PC-3 (cell line): ENCODE data around the gene SNCA. TPM values are rescaled to one million over a fixed set of nuclear protein-coding genes. Genes with fewer than 3 reads are reported as not detected.

ENCODE experiments used
- ATAC-seq: fragments of 200-7000 bp; cut with Tn5 transposase; 2 replicates; pipeline ENCODE4 v1.9.1; 2020; ENCODE audit warnings: mild to moderate bottlenecking, moderate library complexity
- BruUV-seq: library from RNA; stranded (reverse); fragments of 400-500 nt; replicated peaks from 2 replicates; lab custom pipeline; 2021; lab: Mats Ljungman, UMichigan
- CTCF ChIA-PET: fragments of 300-600 bp; sonication (Branson Sonifier 250); formaldehyde crosslinking; loops from one replicate; lab custom pipeline; 2022; ENCODE audit warnings: antibody characterized with exemption; lab: Charles Lee
- POLR2A ChIA-PET: fragments of 300-600 bp; sonication (Branson Sonifier 250); formaldehyde crosslinking; loops from one replicate; lab custom pipeline; 2022; ENCODE audit warnings: antibody characterized with exemption; ENCODE audit not compliant: unreplicated experiment; lab: Charles Lee
- DNase-seq: peaks from one replicate; pipeline ENCODE4 v3.0.0-alpha.2; 2015
- H2AFZ ChIP-seq: fragments of 300-600 bp; sonication (generic); 2 replicates; pipeline ENCODE4 v1.6.0; 2016; ENCODE audit warnings: antibody characterized with exemption, low read length
- H3F3A ChIP-seq: fragments of 300-600 bp; sonication (generic); one replicate; pipeline ENCODE4 v1.6.0; 2017; ENCODE audit warnings: antibody characterized with exemption, low read length, control low read depth, mild to moderate bottlenecking; ENCODE audit not compliant: unreplicated experiment
- H3K27ac ChIP-seq: fragments of 300-600 bp; sonication (generic); 2 replicates; pipeline ENCODE4 v1.5.1; 2016; ENCODE audit warnings: mild to moderate bottlenecking, low read length
- H3K27me3 ChIP-seq: fragments of 300-600 bp; sonication (generic); 2 replicates; pipeline ENCODE4 v1.6.1; 2016; ENCODE audit warnings: low read length, mixed read lengths
- H3K36me3 ChIP-seq: fragments of 300-600 bp; sonication (generic); 2 replicates; pipeline ENCODE4 v1.6.1; 2016; ENCODE audit warnings: low read depth, mixed run types, low read length, mixed read lengths
- H3K4me1 ChIP-seq: fragments of 300-600 bp; sonication (generic); 2 replicates; pipeline ENCODE4 v1.5.1; 2016; ENCODE audit warnings: low read length; ENCODE audit not compliant: insufficient read depth
- H3K4me2 ChIP-seq: fragments of 300-600 bp; sonication (generic); 2 replicates; pipeline ENCODE4 v1.6.0; 2016; ENCODE audit warnings: low read length
- H3K4me3 ChIP-seq: fragments of 300-600 bp; sonication (generic); 2 replicates; pipeline ENCODE4 v1.5.1; 2016; ENCODE audit warnings: mild to moderate bottlenecking, low read length, mixed read lengths
- H3K79me2 ChIP-seq: fragments of 300-600 bp; sonication (generic); 2 replicates; pipeline ENCODE4 v1.6.1; 2017; ENCODE audit warnings: low read length, mixed read lengths
- H3K9ac ChIP-seq: fragments of 300-600 bp; sonication (generic); 2 replicates; pipeline ENCODE4 v1.6.0; 2016; ENCODE audit warnings: mild to moderate bottlenecking, low read length
- H3K9me2 ChIP-seq: fragments of 300-600 bp; sonication (generic); replicated peaks from 2 replicates; pipeline ENCODE4 v1.6.1; 2016; ENCODE audit warnings: mixed run types, low read length, mixed read lengths
- H3K9me3 ChIP-seq: fragments of 300-600 bp; sonication (generic); 2 replicates; pipeline ENCODE4 v1.6.1; 2016; ENCODE audit warnings: low read length, mixed read lengths
- H4K20me1 ChIP-seq: fragments of 300-600 bp; sonication (generic); 2 replicates; pipeline ENCODE4 v1.6.1; 2016; ENCODE audit warnings: low read length, mixed read lengths
- EZH2 ChIP-seq: fragments of 300-600 bp; sonication (generic); IDR thresholded peaks from one replicate; pipeline ENCODE4 v1.6.1; 2017; ENCODE audit warnings: antibody characterized with exemption, mild to moderate bottlenecking, low read length; ENCODE audit not compliant: unreplicated experiment
- EZH2phosphoT487 ChIP-seq: fragments of 300-600 bp; sonication (generic); IDR thresholded peaks from 2 replicates; pipeline ENCODE4 v1.6.1; 2018; ENCODE audit warnings: mild to moderate bottlenecking, antibody characterized with exemption, low read length, borderline replicate concordance
- intact Hi-C: fragments of 100-400 bp; cut with micrococcal nuclease; formaldehyde crosslinking; loops from 2 replicates; pipeline ENCODE4 v1.9.0; 2023
- total RNA-seq: library from RNA; depleted of rRNA; stranded (reverse); fragments of >200 nt; gene quantifications from 2 replicates; pipeline ENCODE4 v1.2.3, GENCODE V29; 2014
- TF ChIP-seq, protein P1 (sequence below): fragments of 300-600 bp; sonication (generic); conservative IDR thresholded peaks from 2 replicates; pipeline ENCODE4 v1.5.1; 2017; ENCODE audit warnings: antibody characterized with exemption, low read depth, mild to moderate bottlenecking, low read length

The SNCA gene
- total RNA-seq, 1 experiment from 2014 or later, result 1.2 TPM

- BruUV-seq, result no TSS peak
- Histone ChIP-seq H4K20me1 (no peaks in the 10 kb centered on the region), H2AFZ (no peak overlapping the region), H3K9me3 (no peaks in the 10 kb centered on the region), H3K4me1 (no peaks in the 10 kb centered on the region), H3F3A (no peaks in the 10 kb centered on the region), H3K79me2 (no peaks in the 10 kb centered on the region), H3K27ac (no peak overlapping the region), H3K9me2 (no peaks in the 10 kb centered on the region), H3K4me3 (no peak overlapping the region), H3K36me3 (no peaks in the 10 kb centered on the region), H3K27me3 (peaks cover 68% of the 10 kb centered on the region), H3K9ac (no peak overlapping the region), H3K4me2 (no peak overlapping the region)
- TF ChIP-seq EZH2 (no peak), EZH2phosphoT487 (no peak)
- TF ChIP-seq, protein P1, sequence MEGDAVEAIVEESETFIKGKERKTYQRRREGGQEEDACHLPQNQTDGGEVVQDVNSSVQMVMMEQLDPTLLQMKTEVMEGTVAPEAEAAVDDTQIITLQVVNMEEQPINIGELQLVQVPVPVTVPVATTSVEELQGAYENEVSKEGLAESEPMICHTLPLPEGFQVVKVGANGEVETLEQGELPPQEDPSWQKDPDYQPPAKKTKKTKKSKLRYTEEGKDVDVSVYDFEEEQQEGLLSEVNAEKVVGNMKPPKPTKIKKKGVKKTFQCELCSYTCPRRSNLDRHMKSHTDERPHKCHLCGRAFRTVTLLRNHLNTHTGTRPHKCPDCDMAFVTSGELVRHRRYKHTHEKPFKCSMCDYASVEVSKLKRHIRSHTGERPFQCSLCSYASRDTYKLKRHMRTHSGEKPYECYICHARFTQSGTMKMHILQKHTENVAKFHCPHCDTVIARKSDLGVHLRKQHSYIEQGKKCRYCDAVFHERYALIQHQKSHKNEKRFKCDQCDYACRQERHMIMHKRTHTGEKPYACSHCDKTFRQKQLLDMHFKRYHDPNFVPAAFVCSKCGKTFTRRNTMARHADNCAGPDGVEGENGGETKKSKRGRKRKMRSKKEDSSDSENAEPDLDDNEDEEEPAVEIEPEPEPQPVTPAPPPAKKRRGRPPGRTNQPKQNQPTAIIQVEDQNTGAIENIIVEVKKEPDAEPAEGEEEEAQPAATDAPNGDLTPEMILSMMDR, result no peak
- DNase-seq (no peak), ATAC-seq (no peak)
- CTCF ChIA-PET, result no interaction called here
- POLR2A ChIA-PET, result no interaction called here
- intact Hi-C loops, result no loop called here
These were observed 39.6 kb upstream of the SNCA start for GRCh38 chr4:89876548-89876947.

GRCh38 chr4:89871211-89871610, 34.2 kb upstream of the SNCA start:
- POLR2A ChIA-PET, result no interaction called here
- H3K9me3 ChIP-seq, result no peaks in the 10 kb centered on the region

More at GRCh38 chr4:89871211-89871610, 34.2 kb upstream of the SNCA start:
- H3K4me3 ChIP-seq, result no peak overlapping the region
- DNase-seq (no peak), ATAC-seq (no peak)
- peaks cover 43% of the 10 kb centered on the region for H3K27me3 ChIP-seq
- H3F3A ChIP-seq, result no peaks in the 10 kb centered on the region
- no peaks in the 10 kb centered on the region for H3K9me2 ChIP-seq
- H3K27ac ChIP-seq, result no peak overlapping the region
- CTCF ChIA-PET, result no interaction called here
- intact Hi-C loops, result no loop called here
- H3K9ac ChIP-seq, result no peak overlapping the region
- no TSS peak for BruUV-seq
- H4K20me1 ChIP-seq, result no peaks in the 10 kb centered on the region
- TF ChIP-seq, protein P1, result no peak
- TF ChIP-seq EZH2, result no peak
- TF ChIP-seq EZH2phosphoT487, result no peak
- no peaks in the 10 kb centered on the region for H3K4me1 ChIP-seq
- no peak overlapping the region for H3K4me2 ChIP-seq
- no peaks in the 10 kb centered on the region for H3K36me3 ChIP-seq
- no peaks in the 10 kb centered on the region for H3K79me2 ChIP-seq
- no peak overlapping the region for H2AFZ ChIP-seq
